HEK293 (cell line): ENCODE measurements around the gene CTDSP1.

ENCODE experiments used
- CTCF ChIA-PET: fragments of 350-600 bp; formaldehyde crosslinking; extraction: SDS; loops from one replicate; lab custom pipeline; 2021; ENCODE audit warnings: antibody characterized with exemption; lab: Yijun Ruan, JAX
- POLR2A ChIA-PET: fragments of 300-600 bp; formaldehyde crosslinking; extraction: SDS; loops from one replicate; lab custom pipeline; 2020; ENCODE audit warnings: antibody characterized with exemption, inconsistent platforms; lab: Yijun Ruan, JAX
- H3K27ac ChIP-seq: fragments of 200-500 bp; sonication (Bioruptor generic); 2 replicates; pipeline ENCODE4 v1.5.1; 2014; ENCODE audit warnings: low read depth, low read length, control low read depth, inconsistent platforms; ENCODE audit errors: extremely low read depth
- H3K36me3 ChIP-seq, 2 experiments: fragments of 200-500 bp in 1 of 2; sonication (Bioruptor generic) in 1 of 2; 1 replicate in 1 of 2; 2 replicates in 1 of 2; pipeline ENCODE4 v1.5.1; 2014 to 2017; ENCODE audit warnings: inconsistent platforms in 2 of 2, low read length in 2 of 2; ENCODE audit not compliant: control insufficient read depth in 2 of 2, insufficient read depth in 1 of 2
- H3K4me1 ChIP-seq: fragments of 200-500 bp; sonication (Bioruptor generic); 2 replicates; pipeline ENCODE4 v1.5.1; 2014; ENCODE audit warnings: mild to moderate bottlenecking, low read length, inconsistent platforms; ENCODE audit not compliant: control insufficient read depth, insufficient read depth
- H3K4me3 ChIP-seq: 2 replicates; pipeline ENCODE4 v1.5.1; 2011; ENCODE audit warnings: low read depth, mild to moderate bottlenecking, control low read depth, low read length, moderate library complexity
- H3K9me3 ChIP-seq: fragments of 200-500 bp; sonication (Bioruptor generic); 2 replicates; pipeline ENCODE4 v1.5.1; 2014; ENCODE audit warnings: low read depth, low read length, inconsistent platforms; ENCODE audit not compliant: control insufficient read depth, insufficient read depth
- FEZF1 ChIP-seq: fragments of 450-650 bp; formaldehyde crosslinking; IDR thresholded peaks from 2 replicates; pipeline ENCODE4 v1.5.1; 2016; ENCODE audit warnings: missing biosample characterization, missing genetic modification characterization
- HOXA7 ChIP-seq: sonication (generic); formaldehyde crosslinking; IDR thresholded peaks from 2 replicates; pipeline ENCODE4 v1.8.1; 2022; ENCODE audit warnings: missing genetic modification reagents, borderline replicate concordance
- KLF7 ChIP-seq: fragments of 450-650 bp; formaldehyde crosslinking; IDR thresholded peaks from 2 replicates; pipeline ENCODE4 v1.5.1; 2016; ENCODE audit warnings: missing biosample characterization, missing genetic modification characterization, borderline replicate concordance
- KLF8 ChIP-seq: fragments of 450-650 bp; formaldehyde crosslinking; IDR thresholded peaks from 2 replicates; pipeline ENCODE4 v1.5.1; 2016; ENCODE audit warnings: missing biosample characterization, missing genetic modification characterization
- SP7 ChIP-seq: fragments of 450-650 bp; formaldehyde crosslinking; IDR thresholded peaks from 2 replicates; pipeline ENCODE4 v1.5.1; 2016; ENCODE audit warnings: missing biosample characterization, missing genetic modification characterization
- YY2 ChIP-seq: fragments of 450-650 bp; formaldehyde crosslinking; IDR thresholded peaks from 2 replicates; pipeline ENCODE4 v1.5.1; 2016; ENCODE audit warnings: missing biosample characterization, missing genetic modification characterization
- ZBTB48 ChIP-seq: fragments of 450-650 bp; formaldehyde crosslinking; IDR thresholded peaks from 2 replicates; pipeline ENCODE4 v1.5.1; 2016; ENCODE audit warnings: missing biosample characterization, missing genetic modification characterization
- ZBTB8A ChIP-seq: fragments of 450-650 bp; formaldehyde crosslinking; IDR thresholded peaks from 2 replicates; pipeline ENCODE4 v1.5.1; 2016; ENCODE audit warnings: missing biosample characterization, missing genetic modification characterization
- ZEB2 ChIP-seq: fragments of 450-650 bp; formaldehyde crosslinking; IDR thresholded peaks from 2 replicates; pipeline ENCODE4 v1.5.1; 2016; ENCODE audit warnings: missing biosample characterization, missing genetic modification characterization
- ZFP41 ChIP-seq: fragments of 450-650 bp; formaldehyde crosslinking; IDR thresholded peaks from 2 replicates; pipeline ENCODE4 v1.5.1; 2016; ENCODE audit warnings: missing biosample characterization, missing genetic modification characterization, borderline replicate concordance
- ZNF274 ChIP-seq, 2 experiments: fragments of 200-500 bp in 1 of 2; fragments of 450-650 bp in 1 of 2; sonication (Bioruptor generic) in 1 of 2; formaldehyde crosslinking in 1 of 2; IDR thresholded peaks; 2 replicates each; pipeline versions ENCODE4 v1.5.1 to v1.6.1; 2014 to 2016; ENCODE audit warnings: borderline replicate concordance in 1 of 2, inconsistent platforms in 1 of 2, low read length in 1 of 2, missing biosample characterization in 1 of 2, missing genetic modification characterization in 1 of 2
- ZNF302 ChIP-seq: fragments of 450-650 bp; formaldehyde crosslinking; IDR thresholded peaks from 2 replicates; pipeline ENCODE4 v1.5.1; 2016; ENCODE audit warnings: missing biosample characterization, missing genetic modification characterization, low read depth
- ZNF416 ChIP-seq: fragments of 450-650 bp; formaldehyde crosslinking; IDR thresholded peaks from 2 replicates; pipeline ENCODE4 v1.5.1; 2016; ENCODE audit warnings: missing biosample characterization, missing genetic modification characterization
- ZNF433 ChIP-seq: fragments of 450-650 bp; formaldehyde crosslinking; IDR thresholded peaks from 2 replicates; pipeline ENCODE4 v1.5.1; 2016; ENCODE audit warnings: missing biosample characterization, missing genetic modification characterization, low read depth
- ZNF501 ChIP-seq: fragments of 450-650 bp; formaldehyde crosslinking; IDR thresholded peaks from 2 replicates; pipeline ENCODE4 v1.5.1; 2016; ENCODE audit warnings: missing biosample characterization, missing genetic modification characterization
- TF ChIP-seq, protein P1 (sequence below): fragments of 450-650 bp; formaldehyde crosslinking; IDR thresholded peaks from 2 replicates; pipeline ENCODE4 v1.5.1; 2016; ENCODE audit warnings: missing biosample characterization, missing genetic modification characterization
- TF ChIP-seq, protein P2 (sequence below): fragments of 450-650 bp; formaldehyde crosslinking; IDR thresholded peaks from 2 replicates; pipeline ENCODE4 v1.5.1; 2016; ENCODE audit warnings: missing biosample characterization, missing genetic modification characterization, low read depth
- TF ChIP-seq, protein P3 (sequence below): fragments of 450-650 bp; formaldehyde crosslinking; IDR thresholded peaks from 2 replicates; pipeline ENCODE4 v1.5.1; 2016; ENCODE audit warnings: missing biosample characterization, missing genetic modification characterization
- TF ChIP-seq, protein P4 (sequence below): fragments of 450-650 bp; formaldehyde crosslinking; IDR thresholded peaks from 2 replicates; pipeline ENCODE4 v1.5.0; 2017; ENCODE audit warnings: missing biosample characterization, missing genetic modification characterization, borderline replicate concordance
- TF ChIP-seq, protein P5 (sequence below): fragments of 450-650 bp; formaldehyde crosslinking; IDR thresholded peaks from 2 replicates; pipeline ENCODE4 v1.5.1; 2016; ENCODE audit warnings: missing biosample characterization, missing genetic modification characterization

Gene CTDSP1

DNA sequence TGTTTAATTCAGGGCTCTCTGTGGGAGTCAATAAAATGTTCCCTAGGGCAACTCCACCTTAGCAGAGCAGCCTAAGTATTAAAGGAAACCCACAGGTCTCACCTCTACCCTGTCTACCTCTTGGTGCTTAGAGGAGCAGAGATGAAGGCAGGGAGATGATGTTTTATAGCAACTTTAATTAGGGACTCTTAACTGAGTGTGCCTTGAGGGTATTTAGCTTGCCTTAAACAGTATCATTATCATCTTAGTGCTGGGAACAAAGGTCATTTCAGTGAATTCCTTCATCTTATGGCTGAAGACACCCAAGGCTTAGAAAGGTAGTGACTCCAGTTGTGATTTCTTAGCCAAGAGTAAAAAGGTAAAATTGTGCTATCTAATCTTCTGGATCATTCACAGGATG lies 45.9 kb downstream of the CTDSP1 start:
- Histone ChIP-seq H3K9me3 (no peaks in the 10 kb centered on the region), H3K4me3 (no peak overlapping the region), H3K4me1 (no peaks in the 10 kb centered on the region), H3K36me3 (peaks cover 3 to 40% of the 10 kb centered on the region in 2 experiments; a peak in 2 of 3 replicates), H3K27ac (no peak overlapping the region)
- POLR2A ChIA-PET = no interaction called here
- peak; percentile 62; the same call in 1 of the 2 replicates for TF ChIP-seq SP7 (tag by site-specific recombination)
- TF ChIP-seq, protein P1, sequence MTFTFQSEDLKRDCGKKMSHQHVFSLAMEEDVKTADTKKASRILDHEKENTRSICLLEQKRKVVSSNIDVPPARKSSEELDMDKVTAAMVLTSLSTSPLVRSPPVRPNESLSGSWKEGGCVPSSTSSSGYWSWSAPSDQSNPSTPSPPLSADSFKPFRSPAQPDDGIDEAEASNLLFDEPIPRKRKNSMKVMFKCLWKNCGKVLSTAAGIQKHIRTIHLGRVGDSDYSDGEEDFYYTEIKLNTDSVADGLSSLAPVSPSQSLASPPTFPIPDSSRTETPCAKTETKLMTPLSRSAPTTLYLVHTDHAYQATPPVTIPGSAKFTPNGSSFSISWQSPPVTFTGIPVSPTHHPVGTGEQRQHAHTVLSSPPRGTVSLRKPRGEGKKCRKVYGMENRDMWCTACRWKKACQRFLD (tag by site-specific recombination) = no peak
- no peak for TF ChIP-seq ZNF433 (tag by site-specific recombination)
- no peak for TF ChIP-seq KLF7 (tag by site-specific recombination)
- CTCF ChIA-PET = interaction anchor here (0.5 to 0.6 kb wide), 3 partner anchors 26 to 1199 kb away, joined by 3 read pairs; no protein-coding TSS in a partner anchor

DNA sequence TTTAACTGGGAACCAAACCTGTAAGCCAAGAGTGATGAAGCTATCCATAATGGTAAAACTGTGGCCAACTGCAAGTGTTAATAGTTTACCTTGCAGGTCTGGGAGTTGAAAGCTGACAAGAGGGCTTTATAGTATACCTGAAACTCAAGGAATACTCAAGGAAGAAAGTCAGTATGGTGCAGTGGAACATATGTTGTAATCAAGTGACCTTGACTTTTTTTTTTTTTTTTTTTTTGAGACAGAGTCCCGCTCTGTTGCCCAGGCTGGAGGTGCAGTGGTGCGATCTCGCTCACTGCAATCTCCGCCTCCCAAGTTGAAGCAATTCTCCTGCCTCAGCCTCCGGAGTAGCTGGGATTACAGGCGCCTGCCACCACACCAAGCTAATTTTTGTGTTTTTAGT lies 46.9 kb downstream of the CTDSP1 start:
- no peaks in the 10 kb centered on the region for H3K4me1 ChIP-seq
- no peaks in the 10 kb centered on the region for H3K9me3 ChIP-seq
- TF ChIP-seq ZBTB48 (tag by site-specific recombination) = no peak
- TF ChIP-seq ZBTB8A = no peak
- no peak for TF ChIP-seq ZNF433 (tag by site-specific recombination)
- no peak for TF ChIP-seq FEZF1 (tag by site-specific recombination)
- TF ChIP-seq, protein P2, sequence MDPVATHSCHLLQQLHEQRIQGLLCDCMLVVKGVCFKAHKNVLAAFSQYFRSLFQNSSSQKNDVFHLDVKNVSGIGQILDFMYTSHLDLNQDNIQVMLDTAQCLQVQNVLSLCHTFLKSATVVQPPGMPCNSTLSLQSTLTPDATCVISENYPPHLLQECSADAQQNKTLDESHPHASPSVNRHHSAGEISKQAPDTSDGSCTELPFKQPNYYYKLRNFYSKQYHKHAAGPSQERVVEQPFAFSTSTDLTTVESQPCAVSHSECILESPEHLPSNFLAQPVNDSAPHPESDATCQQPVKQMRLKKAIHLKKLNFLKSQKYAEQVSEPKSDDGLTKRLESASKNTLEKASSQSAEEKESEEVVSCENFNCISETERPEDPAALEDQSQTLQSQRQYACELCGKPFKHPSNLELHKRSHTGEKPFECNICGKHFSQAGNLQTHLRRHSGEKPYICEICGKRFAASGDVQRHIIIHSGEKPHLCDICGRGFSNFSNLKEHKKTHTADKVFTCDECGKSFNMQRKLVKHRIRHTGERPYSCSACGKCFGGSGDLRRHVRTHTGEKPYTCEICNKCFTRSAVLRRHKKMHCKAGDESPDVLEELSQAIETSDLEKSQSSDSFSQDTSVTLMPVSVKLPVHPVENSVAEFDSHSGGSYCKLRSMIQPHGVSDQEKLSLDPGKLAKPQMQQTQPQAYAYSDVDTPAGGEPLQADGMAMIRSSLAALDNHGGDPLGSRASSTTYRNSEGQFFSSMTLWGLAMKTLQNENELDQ (tag by site-specific recombination) = no peak
- no peak for TF ChIP-seq ZNF501 (tag by site-specific recombination)
- TF ChIP-seq ZFP41 = no peak
- TF ChIP-seq ZNF302 (tag by site-specific recombination) = no peak
- TF ChIP-seq HOXA7 (CRISPR knock-in tag) = no peak
- no peak for TF ChIP-seq KLF8 (tag by site-specific recombination)
- no peak for TF ChIP-seq ZNF416
- TF ChIP-seq YY2 = no peak
- TF ChIP-seq, protein P3, sequence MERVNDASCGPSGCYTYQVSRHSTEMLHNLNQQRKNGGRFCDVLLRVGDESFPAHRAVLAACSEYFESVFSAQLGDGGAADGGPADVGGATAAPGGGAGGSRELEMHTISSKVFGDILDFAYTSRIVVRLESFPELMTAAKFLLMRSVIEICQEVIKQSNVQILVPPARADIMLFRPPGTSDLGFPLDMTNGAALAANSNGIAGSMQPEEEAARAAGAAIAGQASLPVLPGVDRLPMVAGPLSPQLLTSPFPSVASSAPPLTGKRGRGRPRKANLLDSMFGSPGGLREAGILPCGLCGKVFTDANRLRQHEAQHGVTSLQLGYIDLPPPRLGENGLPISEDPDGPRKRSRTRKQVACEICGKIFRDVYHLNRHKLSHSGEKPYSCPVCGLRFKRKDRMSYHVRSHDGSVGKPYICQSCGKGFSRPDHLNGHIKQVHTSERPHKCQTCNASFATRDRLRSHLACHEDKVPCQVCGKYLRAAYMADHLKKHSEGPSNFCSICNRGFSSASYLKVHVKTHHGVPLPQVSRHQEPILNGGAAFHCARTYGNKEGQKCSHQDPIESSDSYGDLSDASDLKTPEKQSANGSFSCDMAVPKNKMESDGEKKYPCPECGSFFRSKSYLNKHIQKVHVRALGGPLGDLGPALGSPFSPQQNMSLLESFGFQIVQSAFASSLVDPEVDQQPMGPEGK (tag by site-specific recombination) = no peak
- TF ChIP-seq, protein P4, sequence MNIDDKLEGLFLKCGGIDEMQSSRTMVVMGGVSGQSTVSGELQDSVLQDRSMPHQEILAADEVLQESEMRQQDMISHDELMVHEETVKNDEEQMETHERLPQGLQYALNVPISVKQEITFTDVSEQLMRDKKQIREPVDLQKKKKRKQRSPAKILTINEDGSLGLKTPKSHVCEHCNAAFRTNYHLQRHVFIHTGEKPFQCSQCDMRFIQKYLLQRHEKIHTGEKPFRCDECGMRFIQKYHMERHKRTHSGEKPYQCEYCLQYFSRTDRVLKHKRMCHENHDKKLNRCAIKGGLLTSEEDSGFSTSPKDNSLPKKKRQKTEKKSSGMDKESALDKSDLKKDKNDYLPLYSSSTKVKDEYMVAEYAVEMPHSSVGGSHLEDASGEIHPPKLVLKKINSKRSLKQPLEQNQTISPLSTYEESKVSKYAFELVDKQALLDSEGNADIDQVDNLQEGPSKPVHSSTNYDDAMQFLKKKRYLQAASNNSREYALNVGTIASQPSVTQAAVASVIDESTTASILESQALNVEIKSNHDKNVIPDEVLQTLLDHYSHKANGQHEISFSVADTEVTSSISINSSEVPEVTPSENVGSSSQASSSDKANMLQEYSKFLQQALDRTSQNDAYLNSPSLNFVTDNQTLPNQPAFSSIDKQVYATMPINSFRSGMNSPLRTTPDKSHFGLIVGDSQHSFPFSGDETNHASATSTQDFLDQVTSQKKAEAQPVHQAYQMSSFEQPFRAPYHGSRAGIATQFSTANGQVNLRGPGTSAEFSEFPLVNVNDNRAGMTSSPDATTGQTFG (tag by site-specific recombination) = no peak
- TF ChIP-seq, protein P5, sequence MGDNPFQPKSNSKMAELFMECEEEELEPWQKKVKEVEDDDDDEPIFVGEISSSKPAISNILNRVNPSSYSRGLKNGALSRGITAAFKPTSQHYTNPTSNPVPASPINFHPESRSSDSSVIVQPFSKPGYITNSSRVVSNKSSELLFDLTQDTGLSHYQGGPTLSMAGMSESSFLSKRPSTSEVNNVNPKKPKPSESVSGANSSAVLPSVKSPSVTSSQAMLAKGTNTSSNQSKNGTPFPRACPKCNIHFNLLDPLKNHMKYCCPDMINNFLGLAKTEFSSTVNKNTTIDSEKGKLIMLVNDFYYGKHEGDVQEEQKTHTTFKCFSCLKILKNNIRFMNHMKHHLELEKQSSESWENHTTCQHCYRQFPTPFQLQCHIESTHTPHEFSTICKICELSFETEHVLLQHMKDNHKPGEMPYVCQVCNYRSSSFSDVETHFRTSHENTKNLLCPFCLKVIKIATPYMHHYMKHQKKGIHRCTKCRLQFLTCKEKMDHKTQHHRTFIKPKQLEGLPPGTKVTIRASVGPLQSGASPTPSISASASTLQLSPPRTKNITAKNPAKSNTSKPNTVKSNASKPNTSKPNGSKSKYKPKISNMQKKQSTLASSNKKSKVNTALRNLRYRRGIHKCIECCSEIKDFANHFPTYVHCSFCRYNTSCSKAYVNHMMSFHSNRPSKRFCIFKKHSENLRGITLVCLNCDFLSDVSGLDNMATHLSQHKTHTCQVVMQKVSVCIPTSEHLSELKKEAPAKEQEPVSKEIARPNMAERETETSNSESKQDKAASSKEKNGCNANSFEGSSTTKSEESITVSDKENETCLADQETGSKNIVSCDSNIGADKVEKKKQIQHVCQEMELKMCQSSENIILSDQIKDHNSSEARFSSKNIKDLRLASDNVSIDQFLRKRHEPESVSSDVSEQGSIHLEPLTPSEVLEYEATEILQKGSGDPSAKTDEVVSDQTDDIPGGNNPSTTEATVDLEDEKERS = no peak
- no peak for TF ChIP-seq ZNF274 (IDR thresholded peaks at IDR 0.05; ENCODE audit: low read length)
- no peak for TF ChIP-seq ZNF274 (tag by site-specific recombination; IDR thresholded peaks at IDR 0.05; ENCODE audit: borderline replicate concordance)
- TF ChIP-seq ZEB2 (tag by site-specific recombination) = no peak
- POLR2A ChIA-PET = no interaction called here
- CTCF ChIA-PET = interaction anchor here (0.7 kb wide), 1 partner anchor 106 kb away, joined by 3 read pairs; no protein-coding TSS in a partner anchor
- H3K27ac ChIP-seq = no peak overlapping the region
- H3K4me3 ChIP-seq = no peak overlapping the region
- H3K36me3 ChIP-seq = peaks cover 3 to 41% of the 10 kb centered on the region in 2 experiments; a peak in 2 of 3 replicates
